HG03378 (cell line): ENCODE results near the gene EPHA1.

Experiments
- ATAC-seq: cut with Tn5 transposase; IDR thresholded peaks from one replicate; pipeline ENCODE4 v1.9.1; 2021; ENCODE audit warnings: mild to moderate bottlenecking, moderate library complexity; ENCODE audit not compliant: unreplicated experiment

Gene EPHA1

DNA sequence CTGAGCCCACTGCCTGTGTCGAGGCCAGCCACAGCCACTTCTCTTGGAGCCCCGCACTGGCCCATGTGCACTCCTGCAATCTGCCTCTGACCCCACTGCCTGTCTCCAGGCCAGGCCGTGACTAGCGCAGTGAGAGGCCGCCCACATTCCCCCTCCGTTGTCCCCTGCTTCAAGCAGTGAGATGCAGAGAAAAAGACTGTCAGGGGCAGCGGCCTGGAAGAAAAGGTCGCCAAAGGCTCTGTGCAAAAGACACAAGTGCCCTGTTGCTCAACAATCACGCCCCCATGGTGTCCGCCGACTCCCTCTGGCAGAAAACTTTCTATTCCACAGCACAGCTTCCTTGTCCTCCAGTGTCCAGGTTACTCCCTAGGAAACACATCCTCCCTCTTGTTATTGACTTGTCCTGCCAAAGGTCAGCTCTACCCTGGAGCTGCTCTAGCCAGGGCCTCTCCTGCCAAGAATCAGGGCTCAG, 56.1 kb downstream of the EPHA1 start:
- ATAC-seq, result no peak

DNA sequence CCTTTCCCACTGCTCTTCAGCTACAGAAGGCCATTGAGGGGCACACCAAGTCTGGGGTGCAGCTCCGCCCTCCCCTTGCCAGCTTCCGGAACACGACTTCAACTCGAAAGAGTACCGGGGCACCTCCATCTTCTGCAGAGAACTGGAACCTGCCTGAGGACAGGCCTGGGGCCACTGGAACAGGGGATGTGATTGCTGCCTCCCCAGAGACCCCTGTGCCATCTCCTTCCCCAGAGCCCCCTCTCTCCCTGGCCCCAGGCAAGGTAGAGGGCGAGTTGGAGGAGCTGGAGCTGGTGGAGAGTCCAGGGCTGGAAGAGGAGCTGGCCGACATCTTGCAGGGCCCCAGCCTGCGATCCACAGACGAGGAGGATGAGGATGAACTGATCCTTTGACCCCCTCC, 57.1 kb downstream of the EPHA1 start:
- ATAC-seq, result no peak

DNA sequence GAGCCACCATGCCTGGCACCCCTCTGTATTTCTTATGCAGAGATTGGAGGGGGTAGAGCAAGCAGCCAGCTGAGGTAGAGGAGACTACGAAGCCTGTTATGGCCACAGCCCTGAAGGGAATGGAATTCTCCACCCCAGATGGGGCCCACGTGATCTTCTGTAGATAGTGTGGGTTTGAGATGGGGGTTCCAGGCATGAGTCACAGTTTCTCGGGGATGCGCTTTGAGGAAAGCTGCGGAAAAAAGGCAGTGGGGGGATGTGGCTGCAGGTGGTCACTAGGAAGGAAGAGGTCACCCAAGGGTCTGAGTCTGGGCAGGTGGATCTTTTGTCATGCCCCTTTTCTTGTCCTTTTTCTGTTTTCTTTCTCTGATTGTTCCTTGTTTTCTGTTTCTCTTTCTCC, 57.6 kb downstream of the EPHA1 start:
- ATAC-seq, result no peak

DNA sequence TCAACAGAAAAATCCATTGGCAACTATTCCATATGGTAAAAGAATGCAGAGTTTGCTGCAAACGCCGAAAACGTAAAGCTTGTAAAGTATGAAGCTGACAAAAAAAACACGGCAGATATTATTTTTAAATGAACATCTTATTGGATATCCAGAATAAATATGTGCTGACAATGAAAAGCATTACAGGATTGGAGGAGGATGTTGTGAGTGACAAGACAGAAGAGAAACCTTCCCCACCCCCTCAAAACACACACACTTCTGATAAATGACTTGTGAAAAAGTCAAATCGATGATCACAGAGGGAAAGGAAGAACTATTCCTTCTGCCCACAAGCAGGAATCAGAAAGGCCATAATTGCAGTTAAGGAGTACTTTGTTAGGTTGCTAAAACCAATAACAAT, 60.7 kb downstream of the EPHA1 start:
- no peak for ATAC-seq

DNA sequence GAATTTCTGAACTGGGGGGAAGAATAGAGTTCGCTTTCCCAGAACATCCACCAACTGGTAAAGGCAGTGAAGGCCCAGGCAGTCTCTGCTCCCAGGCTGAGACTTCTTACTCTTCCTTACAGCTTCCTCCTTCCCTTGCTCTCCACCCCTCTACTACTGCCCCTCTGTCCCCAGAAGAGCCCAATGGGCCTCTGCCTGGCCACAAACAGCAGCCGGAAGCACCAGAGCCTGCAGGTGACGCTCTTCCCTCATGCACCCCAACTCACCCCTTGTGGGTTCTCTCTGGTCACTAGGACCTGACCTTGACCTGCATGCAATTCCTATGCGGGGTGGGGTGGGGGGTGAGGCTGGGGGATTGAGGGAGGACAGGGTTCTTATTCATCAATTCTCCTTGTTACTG, 62.6 kb downstream of the EPHA1 start:
- no peak for ATAC-seq

DNA sequence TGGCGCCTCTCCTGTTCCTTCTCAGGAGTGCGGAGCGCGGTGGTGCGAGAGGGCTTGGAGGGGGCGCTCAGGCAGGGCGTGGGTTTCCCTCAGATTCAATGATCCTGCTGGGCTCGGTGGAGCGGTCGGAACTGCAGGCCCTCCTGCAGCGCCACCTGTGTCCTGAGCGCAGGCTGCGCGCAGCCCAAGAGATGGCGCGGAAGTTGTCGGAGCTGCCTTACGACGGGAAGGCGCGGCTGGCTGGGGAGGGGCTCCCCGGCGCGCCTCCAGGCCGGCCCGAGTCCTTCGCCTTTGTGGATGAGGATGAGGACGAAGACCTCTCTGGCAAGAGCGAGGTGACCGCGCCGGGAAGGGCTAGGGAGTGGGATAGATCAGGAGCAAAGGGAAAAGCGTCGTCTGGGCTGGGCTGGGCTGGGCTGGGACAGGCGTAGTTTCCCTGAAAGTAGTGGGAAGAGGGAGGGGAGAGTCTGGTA, 63.2 kb downstream of the EPHA1 start:
- no peak for ATAC-seq

DNA sequence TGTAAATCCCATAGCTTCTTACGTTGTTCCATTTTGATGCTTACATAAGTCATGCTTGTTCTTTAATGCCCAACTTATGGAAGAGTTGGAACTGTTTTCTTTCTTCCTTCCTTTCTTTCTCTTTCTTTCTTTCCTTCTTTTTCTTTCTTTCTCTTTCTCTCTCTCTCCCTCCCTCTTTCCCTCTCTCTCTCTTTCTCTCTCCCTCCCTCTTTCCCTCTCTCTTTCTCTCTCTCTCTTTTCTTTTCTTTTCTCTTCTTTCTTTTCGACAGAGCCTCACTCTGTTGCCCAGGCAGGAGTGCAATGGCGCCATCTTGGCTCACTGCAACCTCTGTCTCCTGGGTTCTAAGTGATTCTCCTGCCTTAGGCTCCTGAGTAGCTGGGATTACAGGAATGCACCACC, 65.1 kb downstream of the EPHA1 start:
- ATAC-seq, result no peak

DNA sequence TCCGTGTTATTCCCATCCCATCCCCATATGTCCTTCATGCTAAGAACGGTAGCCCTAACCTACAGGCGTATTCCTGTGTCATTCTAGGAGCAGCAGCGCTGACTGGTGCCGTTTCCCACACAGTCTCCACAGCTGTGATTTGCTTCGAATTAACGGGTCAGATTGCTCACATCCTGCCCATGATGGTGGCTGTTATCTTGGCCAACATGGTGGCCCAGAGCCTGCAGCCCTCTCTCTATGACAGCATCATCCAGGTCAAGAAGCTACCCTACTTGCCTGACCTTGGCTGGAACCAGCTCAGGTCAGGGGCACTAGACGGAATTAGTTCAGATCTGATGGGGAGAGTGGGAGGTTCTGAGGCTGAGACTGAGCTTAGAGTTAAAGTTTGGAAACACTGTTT, 66.8 kb downstream of the EPHA1 start:
- no peak for ATAC-seq
